ENCODE data around the gene FOXP1. TPM values are rescaled to one million over a fixed set of nuclear protein-coding genes. Genes with fewer than 3 reads are reported as not detected.

FOXP1 gene
- total and polyA plus RNA-seq, 2 of the 13 experiments (the other 11 are each of a cell fraction or from before 2014, with no cell fraction given) = 40.4 to 59.0 TPM

GRCh38 chr3:71060536-71060935, 523.0 kb downstream of the FOXP1 start (continued):
- TF ChIP-seq MLXIP (CRISPR knock-in tag; IDR thresholded peaks at IDR 0.05; ENCODE audit: borderline replicate concordance) (no peak), ZNF256 (CRISPR knock-in tag; conservative IDR thresholded peaks at IDR 0.05) (no peak), XBP1 (CRISPR knock-in tag; IDR thresholded peaks at IDR 0.05) (no peak), ZNF460 (CRISPR knock-in tag; IDR thresholded peaks at IDR 0.05; ENCODE audit: borderline replicate concordance) (no peak), PATZ1 (CRISPR knock-in tag; IDR thresholded peaks at IDR 0.05) (peak; percentile 36; the same call in 1 of the 2 replicates), ZNF333 (CRISPR knock-in tag; IDR thresholded peaks at IDR 0.05; ENCODE audit: borderline replicate concordance) (no peak), ZNF782 (CRISPR knock-in tag; IDR thresholded peaks at IDR 0.05; ENCODE audit: borderline replicate concordance) (no peak), SCMH1 (CRISPR knock-in tag; IDR thresholded peaks at IDR 0.05; ENCODE audit: borderline replicate concordance) (no peak), CENPBD1 (CRISPR knock-in tag; IDR thresholded peaks at IDR 0.05; ENCODE audit: borderline replicate concordance, low read depth) (no peak), HMG20A (CRISPR knock-in tag; IDR thresholded peaks at IDR 0.05; ENCODE audit: borderline replicate concordance) (peak; percentile 95), ZNF790 (CRISPR knock-in tag; IDR thresholded peaks at IDR 0.05; ENCODE audit: borderline replicate concordance) (no peak), NR2C2 (CRISPR knock-in tag; IDR thresholded peaks at IDR 0.05; ENCODE audit: borderline replicate concordance) (no peak), RBAK (CRISPR knock-in tag; IDR thresholded peaks at IDR 0.05) (no peak), LBX2 (CRISPR knock-in tag; IDR thresholded peaks at IDR 0.05; ENCODE audit: borderline replicate concordance) (no peak), YEATS2 (CRISPR knock-in tag; IDR thresholded peaks at IDR 0.05; ENCODE audit: borderline replicate concordance) (0 out of 2 replicates have a peak, but pooled peaks have one; percentile 16), ARID5B (CRISPR knock-in tag; IDR thresholded peaks at IDR 0.05) (peak; percentile 98), ETV6 (CRISPR knock-in tag; conservative IDR thresholded peaks at IDR 0.05) (no peak), ZNF432 (CRISPR knock-in tag; IDR thresholded peaks at IDR 0.05; ENCODE audit: borderline replicate concordance) (no peak), IRF9 (CRISPR knock-in tag; IDR thresholded peaks at IDR 0.05; ENCODE audit: borderline replicate concordance) (no peak)
